MM.1S (cell line): ENCODE measurements around the gene BCL10.

Source experiments
- DNase-seq: peaks from one replicate; pipeline ENCODE4 v3.0.0-alpha.2; 2015
- H2AFZ ChIP-seq: fragments of 300-600 bp; sonication (generic); 2 replicates; pipeline ENCODE4 v1.6.0; 2016; ENCODE audit warnings: antibody characterized with exemption, low read length
- H3F3A ChIP-seq: fragments of 300-600 bp; sonication (generic); 2 replicates; pipeline ENCODE4 v1.6.1; 2016; ENCODE audit warnings: mild to moderate bottlenecking, antibody characterized with exemption, low read length, moderate library complexity, mixed read lengths; ENCODE audit not compliant: insufficient read depth
- H3K27ac ChIP-seq: fragments of 300-600 bp; sonication (generic); 2 replicates; pipeline ENCODE4 v1.5.1; 2016; ENCODE audit warnings: mild to moderate bottlenecking, low read length
- H3K27me3 ChIP-seq: fragments of 300-600 bp; sonication (generic); replicated peaks from 2 replicates; pipeline ENCODE4 v1.6.0; 2016; ENCODE audit warnings: low read length; ENCODE audit not compliant: insufficient read depth
- H3K36me3 ChIP-seq: fragments of 300-600 bp; sonication (generic); replicated peaks from 2 replicates; pipeline ENCODE4 v1.6.1; 2016; ENCODE audit warnings: mild to moderate bottlenecking, low read length, mixed read lengths; ENCODE audit not compliant: insufficient read depth
- H3K4me1 ChIP-seq: fragments of 300-600 bp; sonication (generic); 2 replicates; pipeline ENCODE4 v1.6.1; 2016; ENCODE audit warnings: low read length, mixed read lengths
- H3K4me2 ChIP-seq: fragments of 300-600 bp; sonication (generic); 2 replicates; pipeline ENCODE4 v1.6.0; 2016; ENCODE audit warnings: low read depth, low read length
- H3K4me3 ChIP-seq: fragments of 300-600 bp; sonication (generic); 2 replicates; pipeline ENCODE4 v1.5.1; 2016; ENCODE audit warnings: low read length, mixed read lengths
- H3K79me2 ChIP-seq: fragments of 300-600 bp; sonication (generic); 2 replicates; pipeline ENCODE4 v1.6.1; 2016; ENCODE audit warnings: mixed run types, low read length, mixed read lengths
- H3K9ac ChIP-seq: fragments of 300-600 bp; sonication (generic); 2 replicates; pipeline ENCODE4 v1.6.1; 2016; ENCODE audit warnings: low read length, mixed read lengths
- H3K9me2 ChIP-seq: fragments of 300-600 bp; sonication (generic); replicated peaks from 2 replicates; pipeline ENCODE4 v1.6.1; 2016; ENCODE audit warnings: mild to moderate bottlenecking, low read length, mixed read lengths; ENCODE audit not compliant: insufficient read depth
- H3K9me3 ChIP-seq: fragments of 300-600 bp; sonication (generic); replicated peaks from 2 replicates; pipeline ENCODE4 v1.6.1; 2016; ENCODE audit warnings: mild to moderate bottlenecking, low read length, mixed read lengths; ENCODE audit not compliant: insufficient read depth
- H4K20me1 ChIP-seq: fragments of 300-600 bp; sonication (generic); 2 replicates; pipeline ENCODE4 v1.6.1; 2016; ENCODE audit warnings: mild to moderate bottlenecking, low read length, moderate library complexity, mixed read lengths; ENCODE audit not compliant: insufficient read depth
- CTCF ChIP-seq: fragments of 300-600 bp; sonication (generic); IDR thresholded peaks from 2 replicates; pipeline ENCODE4 v1.5.1; 2016; ENCODE audit warnings: antibody characterized with exemption, low read length, mixed read lengths
- EZH2 ChIP-seq: fragments of 300-600 bp; sonication (generic); optimal IDR thresholded peaks from 2 replicates; pipeline ENCODE3; 2017; ENCODE audit warnings: low read depth, mild to moderate bottlenecking, antibody characterized with exemption, low read length, mixed read lengths
- EZH2phosphoT487 ChIP-seq: fragments of 300-600 bp; sonication (generic); IDR thresholded peaks from 2 replicates; pipeline ENCODE4 v1.6.1; 2018; ENCODE audit warnings: antibody characterized with exemption, low read length

Gene BCL10

GRCh38 chr1:85216697-85217096 is 59.7 kb downstream of the BCL10 start:
- H3K4me1 ChIP-seq, result no peaks in the 10 kb centered on the region
- no peak for TF ChIP-seq EZH2
- no peak for TF ChIP-seq CTCF
- no peak for TF ChIP-seq EZH2phosphoT487
- no peak for DNase-seq

More at GRCh38 chr1:85216697-85217096, 59.7 kb downstream of the BCL10 start:
- Histone ChIP-seq H3K9ac (no peak overlapping the region), H2AFZ (no peak overlapping the region), H3K9me2 (no peaks in the 10 kb centered on the region), H3K27ac (no peak overlapping the region), H3K9me3 (no peaks in the 10 kb centered on the region), H3K79me2 (no peaks in the 10 kb centered on the region), H3K27me3 (no peaks in the 10 kb centered on the region), H3K4me2 (no peak overlapping the region), H3F3A (no peaks in the 10 kb centered on the region), H4K20me1 (no peaks in the 10 kb centered on the region), H3K4me3 (no peak overlapping the region), H3K36me3 (no peaks in the 10 kb centered on the region)
